ENCODE measurements around the gene RAB9A.

Gene RAB9A

GRCh38 chrX:13755254-13755653 is 66.3 kb downstream of the RAB9A start:
- peaks cover 81% of the 10 kb centered on the region for H3K36me3 ChIP-seq (ENCODE audit: control insufficient read depth, low read length)
- H3K79me2 ChIP-seq (ENCODE audit: control insufficient read depth, low read length): peaks cover 10% of the 10 kb centered on the region
- H3K9me3 ChIP-seq (ENCODE audit: control insufficient read depth, insufficient read depth, low read length): no peaks in the 10 kb centered on the region
- TF ChIP-seq EZH2phosphoT487 (IDR thresholded peaks at IDR 0.05; ENCODE audit: borderline replicate concordance, low read length) (no peak), CTCF (IDR thresholded peaks at IDR 0.05; ENCODE audit: low read depth, low read length, poor library complexity, severe bottlenecking) (no peak)
- peak overlapping the region; percentile 30; the same call in 1 of the 2 replicates for H3K27ac ChIP-seq (ENCODE audit: low read depth, low read length)
- no peak overlapping the region for H3K4me3 ChIP-seq (ENCODE audit: low read length)
- peaks cover 65% of the 10 kb centered on the region for H3K4me1 ChIP-seq (ENCODE audit: control insufficient read depth, low read length)
- no peaks in the 10 kb centered on the region for H4K20me1 ChIP-seq (ENCODE audit: control insufficient read depth, insufficient read depth, low read depth, low read length)
- H3F3A ChIP-seq (ENCODE audit: control insufficient read depth, insufficient read depth): peaks cover 20% of the 10 kb centered on the region
- H3K9me2 ChIP-seq (replicated peaks; ENCODE audit: control insufficient read depth, low read length): no peaks in the 10 kb centered on the region
- H3K4me2 ChIP-seq (ENCODE audit: low read length): peak overlapping the region; percentile 11; the same call in 1 of the 2 replicates
- H3K27me3 ChIP-seq (ENCODE audit: control insufficient read depth, low read length): no peaks in the 10 kb centered on the region

DNA sequence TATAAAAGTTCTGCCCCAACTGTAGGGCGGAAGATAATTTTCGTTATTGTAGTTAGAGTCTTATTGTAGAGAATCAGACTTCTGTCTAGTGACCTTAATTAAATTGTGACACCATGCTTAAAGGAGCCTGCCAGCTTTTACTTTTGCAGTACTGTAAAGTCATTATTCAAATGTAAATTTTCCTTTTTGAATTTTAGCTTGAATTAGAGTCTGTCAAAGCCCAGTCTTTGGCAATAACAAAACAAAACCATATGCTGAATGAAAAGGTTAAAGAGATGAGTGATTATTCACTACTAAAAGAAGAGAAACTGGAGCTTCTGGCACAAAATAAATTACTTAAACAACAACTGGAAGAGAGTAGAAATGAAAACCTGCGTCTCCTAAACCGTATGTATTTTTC is 67.5 kb downstream of the RAB9A start:
- H3K27me3 ChIP-seq (ENCODE audit: control insufficient read depth, low read length): no peaks in the 10 kb centered on the region
- H3K4me3 ChIP-seq (ENCODE audit: low read length): no peak overlapping the region
- H3K36me3 ChIP-seq (ENCODE audit: control insufficient read depth, low read length): peaks cover 81% of the 10 kb centered on the region
- no peak overlapping the region for H3K4me2 ChIP-seq (ENCODE audit: low read length)
- H3K27ac ChIP-seq (ENCODE audit: low read depth, low read length): no peak overlapping the region
- H4K20me1 ChIP-seq (ENCODE audit: control insufficient read depth, insufficient read depth, low read depth, low read length): no peaks in the 10 kb centered on the region
- H3K79me2 ChIP-seq (ENCODE audit: control insufficient read depth, low read length): peaks cover 7% of the 10 kb centered on the region
- TF ChIP-seq EZH2phosphoT487 (IDR thresholded peaks at IDR 0.05; ENCODE audit: borderline replicate concordance, low read length) (no peak), CTCF (IDR thresholded peaks at IDR 0.05; ENCODE audit: low read depth, low read length, poor library complexity, severe bottlenecking) (no peak)
- no peaks in the 10 kb centered on the region for H3K9me3 ChIP-seq (ENCODE audit: control insufficient read depth, insufficient read depth, low read length)
- H3K9me2 ChIP-seq (replicated peaks; ENCODE audit: control insufficient read depth, low read length): no peaks in the 10 kb centered on the region
- H3F3A ChIP-seq (ENCODE audit: control insufficient read depth, insufficient read depth): peaks cover 20% of the 10 kb centered on the region
- peaks cover 61% of the 10 kb centered on the region for H3K4me1 ChIP-seq (ENCODE audit: control insufficient read depth, low read length)

DNA sequence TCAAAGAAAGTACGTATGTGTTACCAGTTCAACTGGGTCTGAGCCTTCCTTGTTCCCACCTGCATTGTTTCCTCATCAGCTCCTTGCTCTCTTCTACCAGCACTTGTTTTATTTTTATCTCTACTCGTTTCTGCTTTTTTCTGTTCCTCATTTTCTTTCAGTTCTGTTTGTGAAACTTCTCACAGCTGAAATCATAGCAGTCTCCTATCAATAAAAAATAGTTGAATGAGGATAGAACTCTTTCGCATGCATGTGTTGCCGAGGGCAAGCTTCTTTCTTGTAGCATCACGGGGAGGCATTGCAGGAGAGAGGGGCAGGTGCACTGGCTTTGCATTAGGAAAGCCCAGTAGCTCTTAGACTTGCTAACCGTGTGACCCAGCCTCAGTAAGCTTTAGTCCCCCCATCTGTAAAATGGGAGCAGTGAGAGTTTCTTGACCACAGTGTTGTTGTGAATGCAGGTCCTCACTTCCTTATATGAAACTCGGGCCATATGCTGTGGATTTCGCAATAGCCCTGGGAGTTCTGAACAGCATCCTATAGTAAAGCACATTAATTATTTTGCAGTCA is 70.3 kb downstream of the RAB9A start:
- H3K9me2 ChIP-seq (replicated peaks; ENCODE audit: control insufficient read depth, low read length): no peaks in the 10 kb centered on the region

More for the DNA sequence above, 70.3 kb downstream of the RAB9A start:
- H3K9me3 ChIP-seq (ENCODE audit: control insufficient read depth, insufficient read depth, low read length): no peaks in the 10 kb centered on the region
- peak overlapping the region; percentile 55 for H3K4me3 ChIP-seq (ENCODE audit: low read length)
- TF ChIP-seq CTCF (IDR thresholded peaks at IDR 0.05; ENCODE audit: low read depth, low read length, poor library complexity, severe bottlenecking) (no peak), EZH2phosphoT487 (IDR thresholded peaks at IDR 0.05; ENCODE audit: borderline replicate concordance, low read length) (no peak)
- peak overlapping the region; percentile 85 for H3K27ac ChIP-seq (ENCODE audit: low read depth, low read length)
- H4K20me1 ChIP-seq (ENCODE audit: control insufficient read depth, insufficient read depth, low read depth, low read length): no peaks in the 10 kb centered on the region
- H3K4me2 ChIP-seq (ENCODE audit: low read length): peak overlapping the region; percentile 65
- peaks cover 85% of the 10 kb centered on the region for H3K36me3 ChIP-seq (ENCODE audit: control insufficient read depth, low read length)
- H3F3A ChIP-seq (ENCODE audit: control insufficient read depth, insufficient read depth): peaks cover 20% of the 10 kb centered on the region
- no peaks in the 10 kb centered on the region for H3K27me3 ChIP-seq (ENCODE audit: control insufficient read depth, low read length)
- H3K4me1 ChIP-seq (ENCODE audit: control insufficient read depth, low read length): peaks cover 45% of the 10 kb centered on the region
- no peaks in the 10 kb centered on the region; the same call in 1 of the 2 replicates for H3K79me2 ChIP-seq (ENCODE audit: control insufficient read depth, low read length)

All from DOHH2 (cell line).